CD4-positive, alpha-beta T cell treated with Interleukin-6 at 100 ng/mL for 8 hours (primary cell): ENCODE measurements around the gene ALKBH4.
A peak's percentile ranks its signal among the peaks of the same experiment; 100 is the strongest.
"Not testable (repeated sequence)": the region's sequence is repeated elsewhere in the genome, so short reads cannot be mapped to it uniquely, and the experiment has no call there.

Experiments
- DNase-seq: peaks from one replicate; pipeline ENCODE4 v3.0.0-alpha.2; 2020; ENCODE audit warnings: mixed read lengths, low spot score

ALKBH4 gene

GRCh38 chr7:102426268-102427018 lies 38.2 kb downstream of the ALKBH4 start:
- DNase-seq, result peak; percentile 68

GRCh38 chr7:102425639-102426267 lies 38.9 kb downstream of the ALKBH4 start:
- peak; percentile 88 for DNase-seq

DNA sequence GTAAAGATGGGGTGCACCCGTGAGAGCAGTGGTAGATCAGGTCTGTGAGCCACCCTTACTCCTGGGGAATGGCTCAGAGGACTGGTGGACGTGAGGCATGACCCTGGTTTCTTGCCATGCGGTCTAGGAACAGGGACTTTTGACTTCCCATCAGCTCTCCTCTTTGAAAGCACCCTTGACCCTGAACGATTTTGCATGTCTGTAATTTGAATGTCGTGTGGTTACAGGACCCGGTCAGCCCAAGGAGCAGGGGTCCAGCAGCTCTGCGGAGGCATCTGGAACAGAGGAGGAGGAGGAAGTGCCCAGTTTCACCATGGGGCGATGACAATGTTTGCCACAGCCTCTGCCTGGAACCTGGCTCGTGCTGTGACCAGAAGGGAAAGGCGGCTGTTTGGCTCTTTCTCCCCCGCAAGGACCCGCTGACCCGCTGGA lies 39.9 kb downstream of the ALKBH4 start:
- no peak for DNase-seq

GRCh38 chr7:102424129-102424551 lies 40.5 kb downstream of the ALKBH4 start:
- no peak for DNase-seq

- DNase-seq, result no peak
Measured at GRCh38 chr7:102421706-102422240, 42.9 kb downstream of the ALKBH4 start.

GRCh38 chr7:102418592-102418991 lies 46.1 kb downstream of the ALKBH4 start:
- DNase-seq, result no peak

DNA sequence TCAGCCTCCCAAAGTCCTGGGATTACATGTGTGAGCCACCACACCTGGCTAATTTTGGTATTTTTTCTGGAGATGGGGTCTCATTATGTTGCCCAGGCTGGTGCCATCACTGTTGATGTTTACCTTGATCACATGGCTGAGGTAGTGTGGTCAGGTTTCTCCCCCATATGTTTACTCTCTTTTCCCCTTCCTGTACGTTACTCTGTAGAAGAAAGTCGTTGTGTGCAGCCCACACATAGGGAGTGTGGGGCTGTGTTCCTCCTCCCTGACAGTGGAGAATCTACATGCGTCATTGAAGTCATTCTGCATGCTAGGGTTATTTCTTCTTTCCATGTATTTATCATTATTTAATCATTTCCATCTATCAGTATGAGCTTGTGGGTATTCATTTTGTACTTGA lies 47.6 kb downstream of the ALKBH4 start:
- peak; percentile 23 for DNase-seq

DNA sequence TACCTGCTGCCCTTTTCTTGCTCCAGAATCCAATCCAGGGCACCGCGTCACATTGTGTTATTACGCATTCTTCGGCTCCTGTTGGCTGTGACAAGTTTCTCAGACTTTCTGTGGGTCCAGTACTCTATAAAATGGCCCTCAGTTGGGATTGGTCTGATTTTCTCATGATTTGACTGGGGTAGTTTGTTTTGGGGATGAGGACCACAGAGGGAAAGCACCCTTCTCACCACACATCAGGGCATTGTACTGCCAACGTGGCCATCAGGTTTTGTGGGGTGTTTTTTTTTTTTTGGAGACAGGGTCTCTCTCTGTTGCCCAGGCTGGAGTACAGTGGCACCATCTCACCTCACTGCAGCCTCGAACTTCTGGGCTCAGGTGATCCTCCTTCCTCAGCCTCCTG lies 48.3 kb downstream of the ALKBH4 start:
- no peak for DNase-seq

DNA sequence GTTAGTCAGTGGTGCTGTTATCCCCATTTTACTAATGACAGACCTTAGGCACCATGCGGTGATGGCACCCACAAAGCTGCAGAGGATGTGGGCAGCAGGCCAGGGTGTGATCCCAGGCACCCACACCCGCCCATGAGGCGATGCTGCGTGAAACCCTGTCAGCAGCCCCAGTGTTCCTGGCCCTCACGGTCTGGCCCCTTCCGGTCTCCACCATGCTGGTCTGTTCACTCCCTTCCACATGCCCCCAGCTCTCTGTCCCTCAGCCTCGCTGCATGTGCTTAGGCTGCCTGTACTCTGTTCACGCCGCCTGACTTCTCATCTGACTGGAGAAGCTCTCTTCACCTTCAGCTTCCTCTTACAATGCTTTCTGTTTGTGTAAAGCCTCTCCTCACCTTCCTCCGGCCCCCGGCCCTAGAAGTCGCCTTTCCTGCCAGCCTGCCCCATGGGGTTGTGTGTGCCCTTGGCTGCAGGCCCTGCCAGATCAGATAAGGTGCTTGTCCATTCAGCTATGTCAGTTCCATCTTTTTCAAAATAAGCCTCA lies 48.9 kb downstream of the ALKBH4 start:
- DNase-seq, result peak; percentile 73

- DNase-seq, result no peak
Measured at GRCh38 chr7:102413611-102414010, 51.1 kb downstream of the ALKBH4 start.

DNA sequence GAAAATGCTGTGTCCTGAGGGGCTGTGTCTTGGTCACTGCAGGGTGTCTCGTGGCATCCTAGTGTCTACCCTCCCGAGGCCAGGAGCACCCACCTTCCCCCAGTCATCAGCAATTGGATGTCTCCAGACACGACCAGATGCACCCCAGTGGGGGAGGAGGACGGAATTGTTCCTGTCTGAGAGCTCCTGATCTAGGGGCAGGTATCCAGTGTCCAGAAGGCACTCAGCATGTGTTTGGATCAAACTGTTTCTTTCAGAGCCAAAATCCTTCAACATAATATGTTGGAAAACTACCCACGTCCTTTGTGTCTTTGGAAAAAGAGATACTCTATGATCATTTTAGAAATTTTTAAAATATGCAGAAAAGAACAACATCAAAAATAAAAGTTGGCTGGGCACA lies 51.6 kb downstream of the ALKBH4 start:
- no peak for DNase-seq

- DNase-seq, result peak; percentile 40
Measured at GRCh38 chr7:102412548-102412947, 52.1 kb downstream of the ALKBH4 start.

DNA sequence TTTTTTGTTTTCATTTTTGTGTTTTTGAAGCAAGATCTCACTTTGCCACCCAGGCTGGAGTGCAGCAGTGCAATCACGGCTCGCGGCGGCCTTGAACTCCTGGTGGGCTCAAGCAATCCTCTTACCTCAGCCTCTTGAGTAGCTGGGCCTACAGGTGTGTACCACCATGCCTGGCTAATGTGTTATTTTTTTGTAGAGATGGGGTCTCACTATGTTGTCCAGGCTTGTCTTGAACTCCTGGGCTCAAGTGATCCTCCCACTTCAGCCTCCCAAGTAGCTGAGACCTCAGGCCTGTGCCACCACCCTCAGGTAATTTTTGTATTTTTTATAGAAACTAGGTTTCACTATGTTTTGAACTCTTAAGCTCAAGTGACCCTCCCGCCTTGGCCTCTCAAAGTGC lies 53.7 kb downstream of the ALKBH4 start:
- DNase-seq, result no peak

DNA sequence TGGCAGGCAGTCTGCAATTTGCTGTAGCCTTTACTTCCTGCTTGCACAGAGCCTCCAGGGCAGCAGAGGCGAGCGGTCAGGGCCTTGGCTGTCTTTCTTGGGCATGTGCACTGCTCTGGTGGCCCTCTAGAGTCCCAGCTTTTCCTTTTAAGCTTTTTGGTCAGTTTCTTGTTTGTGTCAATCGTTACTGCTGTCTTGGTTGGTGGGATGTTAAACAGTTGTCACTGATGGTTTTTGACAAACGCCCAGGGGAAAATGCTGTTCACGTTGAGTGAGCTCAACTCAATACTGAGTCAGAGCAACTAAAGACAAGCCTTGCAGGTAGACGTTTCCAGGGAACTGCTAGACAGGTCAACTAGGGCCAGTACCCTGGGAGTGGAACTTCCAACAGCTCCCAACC lies 54.5 kb downstream of the ALKBH4 start:
- no peak for DNase-seq

DNA sequence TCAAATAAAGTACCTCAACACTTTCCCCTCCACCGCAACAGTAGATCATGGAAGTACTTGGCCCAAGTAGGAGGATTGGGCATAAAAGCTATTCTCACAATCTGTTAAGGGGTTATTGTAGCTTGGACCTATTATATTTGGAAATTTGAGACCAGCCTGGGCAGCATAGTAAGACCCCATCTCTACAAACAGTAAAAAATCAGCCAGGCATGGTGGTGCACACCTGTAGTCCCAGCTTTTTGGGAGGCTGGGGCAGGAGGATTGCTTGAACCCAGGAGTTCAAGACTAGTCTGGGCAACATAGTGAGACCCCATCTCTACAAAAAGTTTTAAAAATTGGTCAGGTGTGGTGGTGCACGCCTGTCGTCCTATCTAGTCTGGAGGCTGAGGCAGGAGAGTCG lies 55.3 kb downstream of the ALKBH4 start:
- DNase-seq, result no peak

GRCh38 chr7:102408530-102408929 lies 56.1 kb downstream of the ALKBH4 start:
- not testable (repeated sequence) for DNase-seq

- DNase-seq, result no peak
Measured at GRCh38 chr7:102407910-102408309, 56.8 kb downstream of the ALKBH4 start.
